HG03457 (cell line): ENCODE measurements around the gene TNFRSF12A.

Experiments used
- ATAC-seq: cut with Tn5 transposase; IDR thresholded peaks from one replicate; pipeline ENCODE4 v1.9.1; 2021; ENCODE audit warnings: moderate number of reproducible peaks; ENCODE audit not compliant: unreplicated experiment

The TNFRSF12A gene, protein sequence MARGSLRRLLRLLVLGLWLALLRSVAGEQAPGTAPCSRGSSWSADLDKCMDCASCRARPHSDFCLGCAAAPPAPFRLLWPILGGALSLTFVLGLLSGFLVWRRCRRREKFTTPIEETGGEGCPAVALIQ

GRCh38 chr16:3020247-3020603 is at the start of gene TNFRSF12A:
Gene TNFRSF12A, plus strand, starts transcription at chr16:3020368. Its CDS starts 30 bp downstream, at chr16:3020398.
- ATAC-seq: no peak

- no peak for ATAC-seq
Observed at GRCh38 chr16:2970563-2970962, 49.6 kb upstream of the TNFRSF12A start.

DNA sequence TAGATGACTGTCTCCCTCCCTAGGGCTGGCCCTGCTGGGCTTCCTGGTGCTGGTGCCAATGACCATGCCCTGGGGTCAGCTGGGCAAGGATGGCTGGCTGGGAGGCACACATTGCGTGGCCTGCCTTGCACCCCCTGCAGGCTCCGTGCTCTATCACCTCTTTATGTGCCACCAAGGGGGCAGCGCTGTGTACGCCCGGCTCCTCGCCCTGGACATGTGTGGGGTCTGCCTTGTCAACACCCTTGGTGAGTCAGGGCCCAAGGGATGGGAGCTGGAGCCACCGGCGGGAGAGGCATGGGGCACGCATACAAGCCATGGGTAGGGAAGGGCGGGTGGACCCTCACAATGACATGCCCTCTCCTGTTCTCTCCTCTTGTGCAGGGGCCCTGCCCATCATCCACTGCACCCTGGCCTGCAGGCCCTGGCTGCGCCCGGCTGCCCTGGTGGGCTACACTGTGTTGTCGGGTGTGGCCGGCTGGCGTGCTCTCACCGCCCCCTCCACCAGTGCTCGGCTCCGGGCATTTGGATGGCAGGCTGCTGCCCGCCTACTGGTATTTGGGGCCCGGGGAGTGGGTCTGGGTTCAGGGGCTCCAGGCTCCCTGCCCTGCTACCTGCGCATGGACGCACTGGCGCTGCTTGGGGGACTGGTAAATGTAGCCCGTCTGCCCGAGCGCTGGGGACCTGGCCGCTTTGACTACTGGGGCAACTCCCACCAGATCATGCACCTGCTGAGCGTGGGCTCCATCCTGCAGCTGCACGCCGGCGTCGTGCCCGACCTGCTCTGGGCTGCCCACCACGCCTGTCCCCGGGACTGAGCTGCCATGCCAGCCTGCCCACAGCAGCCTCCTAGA is 48.8 kb upstream of the TNFRSF12A start:
- no peak for ATAC-seq

DNA sequence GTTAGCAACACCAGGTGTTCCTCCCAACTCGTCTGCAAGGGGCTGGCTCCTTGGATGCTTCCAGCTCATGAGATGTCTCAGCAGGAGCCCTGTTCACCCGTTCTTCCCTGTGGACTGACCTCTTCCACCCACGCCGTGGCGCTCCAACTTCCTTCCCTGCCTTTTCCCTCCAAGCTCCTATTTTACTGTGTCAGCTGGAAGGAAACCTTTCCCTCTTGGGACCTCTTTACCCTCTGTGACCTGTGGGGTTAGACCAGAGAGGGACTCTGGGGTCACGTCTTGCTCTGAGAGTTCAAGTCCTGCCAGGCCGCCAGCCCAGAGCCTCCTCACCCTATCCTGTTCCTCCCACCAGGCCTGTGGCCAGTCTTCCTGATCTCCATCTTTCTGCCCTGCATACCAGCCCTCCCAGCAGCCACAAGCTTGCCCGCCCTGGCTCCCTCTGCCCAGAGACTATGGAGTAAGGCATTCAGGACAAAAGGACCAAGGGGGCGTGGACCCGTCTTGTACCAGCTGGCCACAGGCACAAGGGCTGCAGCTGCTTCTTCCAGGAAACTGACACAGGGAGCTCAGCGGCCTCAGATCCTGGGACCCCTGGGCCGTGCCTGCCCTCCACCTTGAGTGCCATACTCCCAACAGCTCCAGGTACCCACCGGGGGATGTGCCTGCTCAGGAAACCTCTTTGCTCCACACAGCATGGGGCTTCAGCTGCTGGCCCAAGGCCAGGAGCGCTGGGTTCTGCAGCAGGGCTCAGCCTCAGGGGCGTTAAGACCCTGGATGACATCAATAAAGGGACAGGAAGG is 48.0 kb upstream of the TNFRSF12A start:
- no peak for ATAC-seq

- no peak for ATAC-seq
Observed at GRCh38 chr16:2973093-2973492, 47.1 kb upstream of the TNFRSF12A start.

GRCh38 chr16:2973605-2974318 is 46.4 kb upstream of the TNFRSF12A start:
- ATAC-seq: no peak

GRCh38 chr16:2974319-2975056 is 45.7 kb upstream of the TNFRSF12A start:
- no peak for ATAC-seq

DNA sequence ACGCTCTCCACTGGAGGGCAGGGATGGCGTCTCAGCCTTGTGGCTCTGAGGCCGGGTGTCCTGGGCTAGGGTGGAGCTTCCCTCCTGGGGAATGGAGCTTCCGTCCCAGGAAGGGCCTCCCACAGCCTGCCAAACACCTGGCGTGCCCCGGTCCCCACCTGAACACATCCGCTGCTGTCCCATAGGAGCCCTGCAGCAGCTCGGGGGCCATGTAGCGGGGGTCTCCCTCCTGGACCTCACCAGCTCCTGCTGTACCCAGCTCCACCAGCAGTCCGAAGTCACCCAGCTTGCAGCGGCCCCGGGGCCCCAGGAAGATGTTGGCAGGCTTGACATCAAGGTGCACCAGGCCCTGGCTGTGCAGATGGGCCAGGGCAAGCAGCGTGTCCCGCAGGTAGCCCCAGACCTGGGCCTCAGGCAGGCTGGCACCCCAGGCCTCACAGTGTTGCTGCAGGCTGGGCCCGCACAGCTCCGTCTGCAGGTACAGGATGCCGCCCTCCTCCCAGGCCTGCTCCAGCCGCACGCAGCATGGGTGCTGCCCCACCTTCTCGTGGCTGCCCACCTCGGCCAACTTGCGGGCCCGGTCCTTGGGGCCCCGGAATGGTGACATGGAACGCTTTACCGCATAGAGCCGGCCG is 44.9 kb upstream of the TNFRSF12A start:
- ATAC-seq: no peak

- no peak for ATAC-seq
Observed at GRCh38 chr16:2976201-2976600, 44.0 kb upstream of the TNFRSF12A start.

- no peak for ATAC-seq
Observed at GRCh38 chr16:2976673-2977072, 43.5 kb upstream of the TNFRSF12A start.

DNA sequence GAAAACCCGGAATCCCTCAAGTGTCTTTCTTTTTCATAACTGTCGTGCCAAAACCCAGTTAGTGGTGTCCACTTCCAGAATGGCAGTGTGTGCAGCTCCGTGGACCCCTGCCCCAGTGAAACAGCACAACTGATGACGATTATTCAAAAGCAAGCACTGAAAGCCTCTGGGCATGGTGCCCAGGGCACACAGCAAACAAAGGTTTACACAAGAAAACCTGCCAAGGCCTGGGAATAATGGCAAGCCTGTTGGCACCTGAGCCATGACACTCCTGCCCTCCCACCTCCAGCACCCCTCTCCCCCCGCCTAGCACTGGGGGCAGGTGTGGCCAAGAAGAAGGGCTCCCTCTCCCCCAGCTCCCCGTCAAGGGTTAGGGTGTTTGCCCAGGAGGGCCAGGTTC is 42.7 kb upstream of the TNFRSF12A start:
- no peak for ATAC-seq

DNA sequence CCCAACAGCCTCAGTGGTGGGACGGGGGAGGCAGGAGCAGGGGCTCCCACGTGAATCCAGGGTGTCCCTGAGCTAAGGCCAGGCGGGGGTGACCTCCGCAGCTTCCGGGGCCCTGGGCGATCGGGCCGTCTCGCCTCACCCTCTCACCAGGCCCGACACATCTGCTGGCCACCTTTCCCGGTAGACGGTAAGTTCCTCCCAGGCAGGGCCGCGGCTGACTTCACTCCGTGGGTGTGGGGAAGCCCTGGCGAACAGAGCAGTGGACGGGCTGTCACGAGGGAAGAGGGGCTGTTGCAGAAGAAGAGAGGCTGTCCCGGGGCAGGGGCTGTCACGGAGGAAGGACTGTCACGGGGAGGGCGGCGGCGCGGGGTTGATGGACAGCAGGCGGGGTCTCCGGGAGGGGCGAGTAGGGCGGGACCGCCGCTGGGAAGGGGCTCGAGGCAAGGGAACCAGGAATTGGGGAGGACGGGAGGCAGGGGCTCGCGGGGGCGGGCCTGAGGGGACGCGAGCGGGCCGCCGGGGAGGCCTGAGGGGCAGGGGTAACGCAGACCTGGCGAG is 40.4 kb upstream of the TNFRSF12A start:
- peak; percentile 19 for ATAC-seq

- ATAC-seq: peak; percentile 48
Observed at GRCh38 chr16:2980227-2981176, 39.7 kb upstream of the TNFRSF12A start, which contains the start of gene PKMYT1. Gene PKMYT1, minus strand, starts transcription at chr16:2980446. Its CDS starts 789 bp downstream, at chr16:2979657.

- no peak for ATAC-seq
Observed at GRCh38 chr16:2981177-2981898, 38.8 kb upstream of the TNFRSF12A start.

DNA sequence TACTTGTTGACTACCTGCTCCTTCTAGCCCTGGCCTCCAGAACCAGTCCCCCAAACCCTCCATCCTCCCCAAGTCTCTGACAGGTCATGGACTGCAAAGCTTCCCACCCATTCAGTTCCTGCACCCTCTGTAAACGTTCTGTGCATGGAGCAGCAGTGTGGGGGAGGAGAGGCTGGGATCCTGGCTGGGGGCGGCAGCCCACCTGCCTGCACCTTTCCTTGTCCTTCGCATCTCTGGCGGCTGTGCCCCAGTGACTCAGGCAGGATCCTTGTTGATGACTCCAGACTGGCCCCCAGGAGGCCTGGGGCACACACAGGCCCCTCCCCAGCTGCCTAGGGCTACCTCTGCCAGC is 38.3 kb upstream of the TNFRSF12A start:
- ATAC-seq: no peak

- no peak for ATAC-seq
Observed at GRCh38 chr16:2982402-2982801, 37.8 kb upstream of the TNFRSF12A start.

DNA sequence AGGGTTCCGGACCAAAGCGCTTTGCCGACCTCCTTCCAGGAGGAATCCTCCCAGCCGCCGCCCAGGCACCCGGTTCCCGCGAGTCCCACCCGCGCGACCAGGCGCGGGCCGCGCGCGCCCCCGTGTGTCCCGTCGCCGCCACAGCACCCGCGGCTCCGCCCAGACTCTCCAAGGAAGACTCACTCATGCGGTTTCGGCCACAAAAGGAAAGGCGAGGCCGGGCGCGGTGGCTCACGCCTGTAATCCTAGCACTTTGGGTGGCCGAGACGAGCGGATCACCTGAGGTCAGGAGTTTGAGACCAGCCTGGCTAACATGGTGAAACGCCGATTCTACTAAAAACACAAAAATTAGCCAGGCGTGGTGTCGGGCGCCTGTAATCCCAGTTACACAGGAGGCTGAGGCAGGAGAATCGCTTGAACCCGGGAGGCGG is 36.4 kb upstream of the TNFRSF12A start:
- no peak for ATAC-seq

DNA sequence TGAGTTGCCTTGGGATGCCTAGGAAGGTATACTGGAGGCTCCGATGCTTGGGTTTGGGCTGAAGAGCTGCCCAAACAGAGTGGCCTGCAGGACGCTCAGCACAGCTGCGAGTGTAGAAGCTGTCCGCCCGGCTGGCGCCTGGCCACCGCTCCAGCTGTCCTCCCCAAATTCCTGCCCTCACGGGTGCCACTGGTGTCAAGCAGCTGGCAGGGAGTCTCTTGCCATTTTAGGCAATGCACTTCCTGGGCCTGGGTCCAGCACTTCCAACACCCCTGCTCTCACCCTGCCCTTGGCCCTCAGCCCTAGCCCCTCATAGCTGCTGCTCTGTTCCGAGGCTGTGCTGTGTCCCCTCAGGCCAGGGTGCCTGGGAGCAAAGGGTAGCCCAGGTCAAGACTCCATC is 34.7 kb upstream of the TNFRSF12A start:
- no peak for ATAC-seq
